ENCODE results near the gene B3GAT1.
"Not testable (repeated sequence)": the region's sequence is repeated elsewhere in the genome, so short reads cannot be mapped to it uniquely, and the experiment has no call there.

B3GAT1 gene, protein sequence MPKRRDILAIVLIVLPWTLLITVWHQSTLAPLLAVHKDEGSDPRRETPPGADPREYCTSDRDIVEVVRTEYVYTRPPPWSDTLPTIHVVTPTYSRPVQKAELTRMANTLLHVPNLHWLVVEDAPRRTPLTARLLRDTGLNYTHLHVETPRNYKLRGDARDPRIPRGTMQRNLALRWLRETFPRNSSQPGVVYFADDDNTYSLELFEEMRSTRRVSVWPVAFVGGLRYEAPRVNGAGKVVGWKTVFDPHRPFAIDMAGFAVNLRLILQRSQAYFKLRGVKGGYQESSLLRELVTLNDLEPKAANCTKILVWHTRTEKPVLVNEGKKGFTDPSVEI

DNA sequence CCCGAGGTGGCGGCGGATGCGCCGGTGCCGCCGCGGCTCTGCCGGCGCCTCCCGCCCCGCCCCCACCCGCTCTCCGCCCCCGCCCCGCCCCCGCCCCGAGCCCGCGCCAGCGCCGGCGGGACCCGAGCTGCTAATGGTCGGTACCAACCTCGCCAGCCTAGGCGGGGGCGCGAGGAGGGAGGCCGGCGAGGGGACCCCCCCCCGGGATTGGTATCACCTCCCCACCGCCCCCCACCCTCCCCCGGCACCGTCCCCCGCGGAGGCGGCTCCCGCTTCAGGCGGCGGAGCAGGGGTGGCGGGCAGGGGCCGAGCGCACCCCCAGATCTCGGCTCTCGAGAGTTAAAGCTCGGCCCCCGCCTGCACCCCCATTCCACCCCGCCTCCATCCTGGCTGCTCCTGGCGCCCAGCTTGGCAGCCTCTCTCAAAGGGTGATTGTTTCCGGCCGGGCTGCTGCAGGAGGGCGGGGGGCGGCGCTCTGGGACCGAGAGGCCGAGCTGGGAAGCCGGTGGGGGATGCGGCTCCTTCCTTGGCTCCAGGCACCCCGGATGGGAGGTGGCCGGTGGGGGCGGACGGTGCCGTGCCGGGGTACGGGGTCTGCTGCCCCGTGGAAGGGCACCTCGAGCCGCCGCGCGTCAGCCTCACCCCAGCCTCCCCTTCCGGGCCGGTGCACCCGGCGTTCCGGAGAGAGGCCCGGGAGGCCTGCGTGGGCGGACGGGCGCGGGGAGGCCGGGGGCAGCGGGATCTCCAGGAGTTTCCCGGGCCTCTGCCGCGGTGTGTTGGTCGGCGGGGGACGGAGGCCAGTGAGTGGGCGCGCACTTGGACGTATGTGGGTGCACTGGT, at the start of gene B3GAT1:
Gene B3GAT1, minus strand, starts transcription at position 40 of the 840 bp plus-strand sequence. CDS start 24,583 bp downstream, outside the sequence.
- DNase-seq = no peak

DNA sequence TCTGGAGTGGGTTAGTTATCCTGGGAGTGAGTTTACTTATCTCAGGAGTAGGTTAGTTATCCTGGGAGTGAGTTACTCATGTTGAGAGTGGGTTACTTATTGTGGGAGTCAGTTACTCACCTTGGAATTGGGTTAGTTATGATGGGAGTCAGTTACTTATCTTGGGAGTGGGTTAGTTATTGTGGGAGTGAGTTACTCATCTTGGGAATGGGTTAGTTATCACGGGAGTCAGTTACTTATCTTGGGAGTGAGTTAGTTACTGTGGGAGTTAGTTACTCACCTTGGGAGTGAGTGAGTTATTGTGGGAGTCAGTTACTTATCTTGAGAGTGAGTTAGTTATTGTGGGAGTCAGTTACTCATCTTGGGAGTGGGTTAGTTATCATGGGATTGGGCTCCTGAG, 49.6 kb upstream of the B3GAT1 start:
- no peak for DNase-seq

DNA sequence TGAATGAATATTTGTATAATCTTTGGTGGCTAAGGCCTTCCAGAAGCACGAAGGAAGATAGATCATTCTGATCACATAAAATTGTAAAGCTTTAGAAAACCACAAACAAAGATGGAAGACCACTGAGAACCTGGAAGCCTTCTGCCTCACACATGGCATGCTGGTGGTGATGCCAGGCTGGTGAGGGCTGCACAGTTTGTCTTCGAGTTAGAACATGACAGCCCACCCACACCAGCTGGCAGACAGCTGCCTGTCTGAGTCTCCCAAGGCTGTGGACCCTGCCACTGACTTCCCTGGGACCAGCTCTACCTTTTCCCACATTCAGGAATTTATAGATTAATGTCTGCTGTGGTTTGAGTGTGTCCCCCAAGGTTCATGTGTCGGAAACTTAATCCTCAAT, 48.8 kb upstream of the B3GAT1 start:
- DNase-seq = no peak

DNA sequence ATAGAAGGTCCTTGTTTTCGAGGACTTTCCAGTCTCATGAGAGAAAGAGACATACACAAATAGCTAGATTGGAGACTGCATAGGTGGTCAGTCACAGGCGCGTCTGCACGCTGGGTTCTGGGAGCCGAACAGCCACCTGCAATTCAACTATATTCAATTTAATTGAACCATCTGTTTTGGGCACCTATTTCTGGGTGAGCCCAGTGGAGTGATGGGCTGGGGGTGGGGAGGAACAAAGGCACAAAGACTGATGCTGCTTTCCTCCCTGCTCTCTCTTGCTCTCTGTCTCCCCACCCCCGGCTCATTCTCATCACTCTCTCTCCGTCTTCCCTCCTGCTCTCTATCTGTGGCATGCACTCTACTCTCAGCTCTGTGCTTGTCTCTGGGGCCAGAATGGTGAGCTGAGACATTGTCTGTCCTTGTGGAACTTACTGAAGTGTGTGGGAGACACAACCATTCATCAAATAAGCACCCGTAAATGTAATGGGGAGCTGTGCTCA, 48.1 kb upstream of the B3GAT1 start:
- DNase-seq = no peak

DNA sequence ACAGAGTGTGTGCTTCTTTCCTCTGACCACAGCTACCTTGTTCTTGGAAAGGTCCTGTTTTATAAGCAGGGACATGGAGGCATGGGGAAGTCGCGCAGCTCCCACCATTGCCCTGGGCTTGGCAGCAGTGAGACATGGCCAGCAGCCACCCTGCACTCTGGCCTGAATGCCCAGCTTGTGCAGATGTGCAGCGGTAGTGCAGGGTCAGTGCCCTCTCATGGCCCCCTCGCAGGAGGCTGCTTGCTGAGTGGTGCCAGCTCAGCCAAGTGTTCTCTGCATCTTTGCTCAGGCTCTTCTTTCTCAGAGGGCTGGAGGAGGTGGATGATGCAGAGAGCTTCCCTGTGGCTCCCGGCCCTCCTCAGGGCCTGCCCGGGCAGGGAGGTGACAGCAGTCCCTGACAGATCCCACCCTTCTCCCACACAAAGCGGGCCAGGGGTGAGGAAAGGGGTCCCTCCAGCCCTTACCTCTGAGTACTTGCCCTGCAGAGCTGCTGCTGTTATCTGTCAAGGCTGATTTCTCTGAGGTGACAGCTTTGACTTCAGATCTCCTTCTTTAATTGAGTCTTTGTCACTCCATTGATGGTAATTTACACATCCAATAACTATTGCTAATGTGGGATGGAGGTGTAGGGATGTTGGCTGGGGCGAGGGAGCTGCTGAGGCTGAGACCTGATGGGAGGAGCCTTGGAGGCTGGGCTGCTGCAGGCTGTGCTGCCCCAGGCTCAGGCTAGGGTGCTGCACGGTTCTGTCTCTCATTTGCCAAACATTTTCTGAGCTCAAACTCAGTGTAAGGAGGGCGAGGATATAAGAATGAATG, 47.4 kb upstream of the B3GAT1 start:
- no peak for DNase-seq

DNA sequence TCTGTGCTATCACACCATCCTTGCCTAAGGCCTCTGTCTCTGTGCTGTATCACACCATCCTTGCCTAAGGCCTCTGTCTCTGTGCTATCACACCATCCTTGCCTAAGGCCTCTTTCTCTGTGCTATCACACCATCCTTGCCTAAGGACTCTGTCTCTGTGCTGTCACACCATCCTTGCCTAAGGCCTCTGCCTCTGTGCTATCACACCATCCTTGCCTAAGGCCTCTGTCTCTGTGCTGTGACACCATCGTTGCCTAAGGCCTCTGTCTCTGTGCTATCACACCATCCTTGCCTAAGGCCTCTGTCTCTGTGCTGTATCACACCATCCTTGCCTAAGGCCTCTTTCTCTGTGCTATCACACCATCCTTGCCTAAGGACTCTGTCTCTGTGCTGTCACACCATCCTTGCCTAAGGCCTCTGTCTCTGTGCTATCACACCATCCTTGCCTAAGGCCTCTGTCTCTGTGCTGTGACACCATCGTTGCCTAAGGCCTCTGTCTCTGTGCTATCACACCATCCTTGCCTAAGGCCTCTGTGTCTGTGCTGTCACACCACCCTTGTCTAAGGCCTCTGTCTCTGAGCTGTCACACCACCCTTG, 45.5 kb upstream of the B3GAT1 start:
- not testable (repeated sequence) for DNase-seq

DNA sequence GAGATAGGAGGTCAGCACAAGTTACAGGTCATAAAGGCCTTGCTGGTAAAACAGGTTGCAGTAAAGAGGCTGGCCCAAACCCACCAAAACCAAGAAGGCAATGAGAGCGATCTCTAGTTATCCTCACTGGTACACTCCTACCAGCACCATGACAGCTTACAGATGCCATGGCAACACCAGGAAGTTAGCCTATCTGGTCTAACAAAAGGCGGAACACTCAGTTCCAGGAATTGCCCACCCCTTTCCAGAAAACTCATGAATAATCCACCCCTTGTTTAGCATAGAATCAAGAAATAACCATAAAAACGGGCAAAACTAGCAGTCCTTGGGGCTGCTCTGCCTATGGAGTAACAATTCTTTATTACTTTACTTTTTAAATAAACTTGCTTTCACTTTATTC, 43.5 kb upstream of the B3GAT1 start:
- no peak for DNase-seq

DNA sequence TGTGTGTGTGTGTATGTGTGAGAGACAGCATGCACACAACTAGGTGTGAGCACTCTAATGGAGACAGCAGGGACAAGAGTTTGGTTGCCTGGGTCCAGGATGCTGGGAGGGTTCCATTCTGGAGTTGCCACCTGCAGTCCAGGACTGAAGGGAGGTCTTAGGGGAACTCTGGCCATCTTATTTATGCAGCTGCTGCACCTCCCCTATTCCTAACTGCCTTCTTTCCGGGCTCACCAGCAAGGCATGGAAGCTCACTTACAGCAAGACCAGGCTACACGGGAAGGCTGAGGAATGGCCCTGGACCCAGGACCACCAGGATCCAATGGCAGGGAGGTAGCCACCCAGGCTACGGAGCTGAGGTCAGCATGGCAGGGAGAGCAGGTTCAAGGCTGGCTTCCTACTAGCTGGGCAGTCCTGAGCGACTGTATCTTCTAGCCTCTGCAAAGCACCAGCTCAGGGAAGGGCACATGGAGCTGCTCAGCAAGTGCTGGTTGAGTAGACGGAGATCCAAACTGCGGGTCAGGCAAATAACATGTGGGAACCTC, 42.2 kb upstream of the B3GAT1 start:
- no peak for DNase-seq

DNA sequence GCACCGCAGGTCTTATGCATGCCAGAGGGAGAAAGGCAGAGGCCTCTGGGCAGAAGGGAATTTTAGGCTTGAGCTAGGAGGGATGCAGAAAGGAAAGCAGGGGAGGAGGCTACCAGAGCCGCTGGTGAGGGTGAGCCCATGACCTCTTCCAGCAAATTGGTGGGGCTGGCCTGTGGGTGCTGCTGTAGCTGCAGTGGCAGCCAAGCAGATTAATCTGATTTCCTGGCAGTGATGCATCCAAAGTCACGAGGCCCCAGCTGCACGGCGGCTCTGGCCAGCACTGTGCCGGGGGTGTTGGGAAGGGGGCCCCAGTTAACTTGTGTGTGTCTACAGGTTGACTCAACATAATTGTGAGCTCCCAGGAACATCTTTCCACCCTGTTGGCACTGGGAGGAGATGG, 41.4 kb upstream of the B3GAT1 start:
- no peak for DNase-seq

DNA sequence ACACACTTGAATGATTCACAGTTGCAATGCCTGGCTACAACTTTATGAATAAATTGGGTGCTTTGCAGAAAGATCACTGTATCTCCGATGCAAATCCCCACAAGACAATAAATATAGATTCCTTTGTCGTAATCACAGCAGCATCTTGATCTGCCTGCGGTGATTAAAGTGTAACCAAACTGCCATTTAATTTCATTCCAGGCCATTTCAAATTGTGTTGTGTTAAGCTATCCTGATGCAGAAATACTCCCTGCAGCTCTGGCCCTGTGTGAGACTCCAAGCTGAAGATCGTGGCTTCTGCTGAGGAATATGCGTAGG, 40.8 kb upstream of the B3GAT1 start:
- no peak for DNase-seq

DNA sequence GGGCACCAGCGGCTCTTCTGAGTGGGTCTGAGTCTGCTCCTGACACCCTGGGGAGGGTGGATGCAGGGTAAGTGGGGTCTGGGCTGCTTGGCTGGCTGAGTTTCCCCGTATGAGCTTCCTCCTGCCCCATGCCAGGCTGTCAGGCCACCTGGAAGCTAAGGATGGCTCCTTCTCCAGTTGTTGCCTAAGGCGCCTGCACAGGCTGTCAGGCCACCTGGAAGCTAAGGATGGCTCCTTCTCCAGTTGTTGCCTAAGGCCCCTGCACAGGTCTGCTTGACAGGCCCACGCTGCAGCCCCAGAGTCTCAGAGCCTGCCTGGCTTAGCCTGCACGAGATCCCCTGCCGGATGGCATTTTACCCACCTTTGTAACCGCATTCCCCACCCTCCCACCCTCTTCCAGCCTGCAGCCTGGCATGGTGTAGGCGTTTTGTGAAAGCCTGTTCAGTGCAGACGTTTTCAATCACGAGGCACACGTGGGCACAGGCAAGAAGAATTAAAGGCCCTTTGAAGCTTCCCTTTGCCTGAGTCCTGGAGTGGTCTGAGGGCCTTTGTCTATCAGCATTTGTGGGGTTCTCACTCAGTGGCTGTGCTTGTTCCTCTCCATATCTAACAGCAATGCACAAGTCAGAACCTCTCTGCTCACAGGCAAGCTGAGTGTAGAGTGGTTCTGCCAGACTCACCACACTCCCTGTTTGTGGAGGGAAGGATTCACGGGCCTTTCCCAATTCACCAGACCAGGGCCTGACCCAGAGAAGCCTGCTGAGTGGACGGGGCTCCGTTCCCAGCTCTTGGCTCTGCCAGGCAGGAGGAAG, 40.2 kb upstream of the B3GAT1 start:
- DNase-seq = no peak

DNA sequence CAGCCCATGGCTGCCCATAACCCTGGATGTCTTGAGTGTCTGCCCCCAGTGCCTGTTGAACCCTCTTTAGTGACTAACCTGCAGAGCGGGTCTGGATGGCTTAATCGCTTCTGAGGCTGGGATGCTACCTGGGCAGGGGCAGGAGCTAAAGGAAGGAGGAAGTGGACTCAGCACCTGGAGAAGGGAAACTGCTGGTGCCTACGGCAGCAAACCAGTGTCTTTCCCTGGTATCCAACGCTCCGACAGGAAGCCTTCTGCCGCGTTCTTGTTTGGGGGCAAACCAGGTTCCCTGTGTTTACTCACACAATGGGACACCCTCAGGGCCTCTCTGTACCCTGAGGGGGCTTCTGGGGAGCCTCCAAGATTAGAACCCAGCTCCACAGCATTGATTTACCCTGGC, 38.1 kb upstream of the B3GAT1 start:
- DNase-seq = no peak

DNA sequence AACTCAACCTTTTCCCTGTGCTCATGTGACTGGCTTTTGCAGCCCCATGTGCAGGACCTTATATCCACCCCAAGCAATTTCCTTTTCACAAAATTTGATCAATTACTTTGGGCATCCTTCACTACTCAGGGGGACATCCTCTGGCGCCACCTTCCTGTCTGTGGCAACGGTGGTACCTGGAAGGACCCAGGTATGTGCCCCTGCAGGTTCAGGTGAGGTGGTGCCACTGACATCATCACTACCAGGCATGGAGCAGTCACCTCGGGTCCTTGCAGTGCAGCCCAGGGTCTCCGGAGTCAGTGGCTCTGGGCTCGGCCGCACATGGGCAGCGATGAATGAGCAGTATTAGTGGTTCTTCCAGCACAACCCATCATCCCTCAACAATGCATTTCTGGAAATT, 37.7 kb upstream of the B3GAT1 start:
- no peak for DNase-seq

DNA sequence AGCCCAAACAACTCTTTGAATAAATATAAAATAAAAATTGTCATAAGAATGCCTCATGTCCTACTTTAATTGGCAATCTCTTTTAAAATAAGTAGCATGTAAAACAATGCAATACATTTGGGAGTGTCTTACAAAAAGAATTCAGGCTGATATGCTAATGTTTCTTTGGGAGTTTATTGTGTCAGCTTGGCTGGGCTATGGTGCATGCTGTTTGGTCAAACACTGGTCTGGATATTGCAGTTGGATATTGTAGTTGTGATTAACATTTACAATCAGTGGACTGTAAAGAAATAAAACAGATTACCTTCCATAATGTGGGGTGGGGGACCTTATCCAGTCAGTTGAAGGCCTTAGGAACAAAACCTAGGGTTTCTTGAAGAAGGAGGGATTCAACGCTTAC, 37.0 kb upstream of the B3GAT1 start:
- no peak for DNase-seq

DNA sequence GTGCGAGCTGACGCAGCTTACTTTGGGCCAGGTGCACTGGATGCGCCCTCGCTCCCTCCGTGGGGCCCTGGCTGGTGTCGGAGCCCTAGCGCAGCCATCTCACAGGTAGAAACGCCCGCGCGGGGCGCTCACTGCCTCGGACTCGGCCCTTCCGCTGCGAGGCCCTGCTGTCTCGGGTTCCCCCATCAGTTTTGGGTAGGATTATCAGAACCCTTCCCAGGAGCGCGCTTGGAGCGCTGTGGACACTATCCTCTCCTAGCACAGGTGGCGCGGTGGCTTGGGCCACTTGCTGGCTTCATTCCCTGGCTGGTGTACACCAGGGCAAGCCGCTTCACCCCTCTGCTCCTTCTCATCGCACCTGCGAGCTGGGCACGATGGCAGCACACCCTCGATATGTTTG, 35.7 kb upstream of the B3GAT1 start:
- DNase-seq = no peak

DNA sequence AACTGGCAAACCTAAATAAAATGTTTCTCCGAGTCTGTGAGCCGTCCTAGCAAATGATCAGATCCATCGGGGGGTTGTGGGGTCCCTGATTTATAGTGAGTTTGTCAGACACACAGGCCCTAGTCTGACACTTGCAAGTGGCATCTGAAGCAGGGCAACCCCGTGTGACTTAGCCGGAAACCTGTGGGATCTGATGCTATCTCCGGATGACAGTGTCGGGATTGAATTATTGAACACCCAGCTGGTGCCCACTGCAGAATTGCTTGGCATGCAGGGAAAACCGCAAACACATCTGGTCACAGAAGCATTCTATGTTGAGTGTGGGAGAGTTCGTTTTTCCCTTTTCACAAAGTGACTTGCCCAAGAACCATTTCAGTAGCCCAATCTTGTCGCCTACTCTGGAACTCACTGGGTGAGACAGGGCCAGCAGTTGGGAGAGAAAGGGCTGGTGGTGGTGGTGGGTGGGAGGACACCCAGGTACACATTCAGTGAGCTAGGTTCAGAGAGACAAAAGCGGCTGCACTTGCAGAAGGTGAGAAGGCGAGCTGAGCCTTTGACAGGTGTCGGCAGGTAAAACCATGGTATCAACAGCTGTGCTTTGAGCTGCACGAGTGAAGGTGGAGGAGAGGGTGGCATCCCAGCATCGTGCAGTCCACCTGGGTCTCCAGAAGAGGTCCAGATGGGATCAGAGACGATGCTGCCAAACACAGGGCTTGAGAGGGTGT, 33.7 kb upstream of the B3GAT1 start:
- DNase-seq = no peak

DNA sequence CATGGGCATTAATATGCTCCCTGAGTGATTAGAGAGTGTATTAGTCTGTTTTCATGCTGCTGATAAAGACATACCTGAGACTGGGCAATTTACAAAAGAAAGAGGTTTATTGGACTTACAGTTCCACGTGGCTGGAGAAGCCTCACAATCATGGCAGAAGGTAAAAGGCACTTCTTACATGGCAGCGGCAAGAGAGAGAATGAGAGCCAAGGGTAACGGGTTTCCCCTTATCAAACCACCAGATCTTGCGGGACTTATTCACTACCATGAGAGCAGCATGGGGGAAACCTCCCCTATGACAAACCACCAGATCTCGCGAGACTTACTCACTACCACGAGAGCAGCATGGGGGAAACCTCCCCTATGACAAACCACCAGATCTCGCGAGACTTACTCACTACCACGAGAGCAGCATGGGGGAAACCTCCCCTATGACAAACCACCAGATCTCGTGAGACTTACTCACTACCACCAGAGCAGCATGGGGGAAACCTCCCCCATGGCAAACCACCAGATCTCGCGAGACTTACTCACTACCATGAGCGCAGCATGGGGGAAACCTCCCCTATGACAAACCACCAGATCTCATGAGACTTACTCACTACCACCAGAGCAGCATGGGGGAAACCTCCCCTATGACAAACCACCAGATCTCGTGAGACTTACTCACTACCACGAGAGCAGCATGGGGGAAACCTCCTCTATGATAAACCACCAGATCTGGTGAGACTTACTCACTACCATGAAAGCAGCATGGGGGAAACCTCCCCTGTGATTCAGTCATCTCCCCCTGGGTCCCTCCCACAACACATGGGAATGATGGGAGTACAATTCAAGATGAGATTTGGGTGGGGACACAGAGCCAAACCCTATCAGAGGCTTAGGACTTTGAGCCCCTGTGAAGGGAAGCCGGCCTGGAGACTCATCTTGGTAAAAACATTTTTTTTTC, 32.4 kb upstream of the B3GAT1 start:
- DNase-seq = not testable (repeated sequence)

DNA sequence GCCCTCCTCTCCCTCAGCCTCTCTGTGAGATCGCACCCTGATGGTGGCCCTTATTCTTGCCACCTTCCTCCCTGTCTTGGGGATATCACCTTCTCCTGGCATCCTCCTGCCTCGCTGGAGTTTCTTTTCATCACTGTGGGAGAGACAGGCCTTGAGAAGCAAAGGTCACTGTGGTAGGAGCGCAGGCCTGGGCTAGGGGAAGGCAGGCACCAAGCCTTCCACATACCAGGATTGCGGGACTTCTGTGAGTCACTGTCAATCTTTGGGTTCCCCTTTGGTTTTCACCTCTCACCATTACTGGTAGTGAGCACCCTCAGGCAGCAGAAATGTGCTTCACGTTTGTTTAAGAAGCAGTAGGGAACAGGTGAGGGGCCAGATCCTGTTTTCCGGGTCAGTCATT, 31.2 kb upstream of the B3GAT1 start:
- no peak for DNase-seq

DNA sequence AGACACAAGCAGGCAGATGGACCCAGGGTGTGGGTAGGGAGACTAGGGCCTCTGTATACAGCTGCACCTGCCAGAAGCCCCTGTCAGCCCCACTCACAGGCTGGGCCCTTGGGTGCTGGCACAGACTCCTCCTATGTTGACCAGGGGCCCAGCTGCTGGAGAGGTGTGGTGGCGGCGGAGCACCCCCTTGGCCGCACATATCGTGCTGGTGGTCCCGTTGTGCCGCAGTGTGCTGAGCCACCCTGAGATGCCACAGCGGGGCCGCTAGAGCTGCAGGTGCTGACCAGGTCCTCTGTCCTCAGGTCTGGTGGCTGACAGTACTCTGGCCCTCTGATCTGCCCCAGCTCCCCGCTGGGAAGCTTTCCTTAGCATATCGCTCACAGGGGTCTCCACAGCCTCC, 30.2 kb upstream of the B3GAT1 start:
- DNase-seq = no peak

DNA sequence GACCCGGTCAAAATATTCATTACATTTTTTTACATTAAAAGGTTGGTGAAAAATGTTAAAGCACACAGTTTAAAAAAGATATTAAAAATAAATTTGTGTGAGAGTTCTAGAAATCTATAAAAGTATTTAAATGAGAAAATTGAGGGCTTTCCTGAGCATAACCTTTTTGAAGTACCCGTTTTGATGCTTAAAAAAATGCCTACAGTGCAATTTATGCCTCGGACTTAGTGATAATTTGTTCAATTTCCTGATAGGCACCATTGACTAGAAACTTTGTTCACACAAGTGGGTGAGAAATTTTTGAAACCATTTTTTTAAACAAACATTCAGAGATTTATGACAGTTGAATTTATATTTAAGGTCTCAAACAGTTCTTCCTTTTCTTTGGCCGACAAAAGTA, 29.7 kb upstream of the B3GAT1 start:
- DNase-seq = no peak
